Breast epithelium (tissue), 3 donors: ENCODE measurements around the gene ZNF407.

Source experiments
- POLR2A ChIP-seq: fragments of 450-650 bp; IDR thresholded peaks from one replicate; pipeline ENCODE4 v1.6.1; 2016; ENCODE audit warnings: antibody characterized with exemption, mild to moderate bottlenecking, moderate library complexity
- POLR2AphosphoS5 ChIP-seq, 3 donors: sonication (generic); formaldehyde crosslinking; IDR thresholded peaks; one replicate each; pipeline ENCODE4 v1.6.1; 2017; ENCODE audit warnings: antibody characterized with exemption in 3 of 3

- no peak for TF ChIP-seq POLR2A
- TF ChIP-seq POLR2AphosphoS5 (IDR thresholded peaks at IDR 0.05): no peak
Observed at GRCh38 chr18:74672371-74672770, 74.7 kb downstream of the ZNF407 start.
